PFSK-1 (cell line): ENCODE measurements around the gene FGB.

Source experiments
- FOXP2 ChIP-seq: optimal IDR thresholded peaks from 2 replicates; pipeline ENCODE3; 2011; ENCODE audit warnings: borderline replicate concordance, control low read depth, inconsistent platforms; ENCODE audit not compliant: insufficient read depth; ENCODE audit errors: extremely low read length, extremely low read depth
- POLR2AphosphoS5 ChIP-seq: IDR thresholded peaks from 2 replicates; pipeline ENCODE4 v1.6.1; 2012; ENCODE audit warnings: low read depth, mild to moderate bottlenecking, control low read depth, low read length, moderate library complexity
- REST ChIP-seq, 2 experiments: IDR thresholded peaks; 2 replicates each; pipeline versions ENCODE4 v1.6.1 to v1.8.0; 2011 to 2012; ENCODE audit warnings: low read depth in 2 of 2, low read length in 2 of 2, control low read depth in 1 of 2, inconsistent platforms in 1 of 2, mild to moderate bottlenecking in 1 of 2, moderate library complexity in 1 of 2; ENCODE audit not compliant: insufficient read depth in 1 of 2
- SIN3A ChIP-seq: IDR thresholded peaks from 2 replicates; pipeline ENCODE4 v1.6.1; 2012; ENCODE audit warnings: mild to moderate bottlenecking, low read length, moderate library complexity, borderline replicate concordance; ENCODE audit not compliant: insufficient read depth
- TAF1 ChIP-seq: IDR thresholded peaks from 2 replicates; pipeline ENCODE4 v1.6.1; 2012; ENCODE audit warnings: low read length, control low read depth, borderline replicate concordance; ENCODE audit not compliant: insufficient read depth

FGB gene

DNA sequence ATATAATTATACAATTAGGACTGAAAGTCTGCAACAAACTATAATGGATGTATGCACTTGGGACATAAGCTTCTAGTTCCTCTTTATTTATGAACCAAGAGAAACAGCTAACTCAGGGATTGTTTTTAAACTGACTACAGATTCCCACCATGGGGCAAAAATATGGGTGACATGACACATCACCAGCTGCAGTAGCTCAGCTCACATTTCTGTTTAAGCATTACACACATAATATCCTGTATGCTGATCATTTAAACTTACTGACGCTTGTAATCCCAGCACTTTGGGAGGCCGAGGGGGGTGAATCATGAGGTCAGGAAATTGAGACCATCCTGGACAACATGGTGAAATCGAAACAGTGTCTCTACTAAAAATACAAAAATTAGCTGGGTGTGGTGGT is 11.5 kb downstream of the FGB start:
- TF ChIP-seq TAF1 (no peak), REST (IDR thresholded peaks at IDR 0.05; ENCODE audit: insufficient read depth in 1 of 2, low read depth in 2 of 2, low read length in 2 of 2) (no peak), FOXP2 (no peak), POLR2AphosphoS5 (no peak), SIN3A (no peak)

GRCh38 chr4:154577324-154577723 is 14.5 kb downstream of the FGB start:
- TF ChIP-seq POLR2AphosphoS5 (no peak), REST (IDR thresholded peaks at IDR 0.05; ENCODE audit: insufficient read depth in 1 of 2, low read depth in 2 of 2, low read length in 2 of 2) (no peak), SIN3A (no peak), TAF1 (no peak), FOXP2 (no peak)

GRCh38 chr4:154578919-154579318 is 16.1 kb downstream of the FGB start:
- no peak for TF ChIP-seq TAF1
- TF ChIP-seq SIN3A = no peak
- no peak for TF ChIP-seq POLR2AphosphoS5
- TF ChIP-seq REST (IDR thresholded peaks at IDR 0.05; ENCODE audit: insufficient read depth in 1 of 2, low read depth in 2 of 2, low read length in 2 of 2) = no peak

DNA sequence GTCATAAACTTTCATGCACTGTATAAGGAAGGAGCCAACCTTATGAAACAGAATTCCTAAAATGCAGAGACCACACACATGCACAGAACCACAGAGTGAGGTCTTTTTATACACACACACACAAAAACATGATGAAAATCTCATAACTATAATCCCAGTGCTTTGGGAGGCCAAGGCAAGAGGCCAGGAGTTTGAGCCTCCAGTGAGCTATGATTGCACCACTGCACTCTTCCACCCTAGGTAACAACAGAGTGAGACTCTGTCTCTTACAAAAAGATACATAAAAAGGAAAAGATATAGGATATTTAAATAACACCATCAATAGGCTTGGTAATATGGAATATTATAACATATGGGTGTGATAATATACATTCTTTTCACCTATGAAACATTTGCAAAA is 17.1 kb downstream of the FGB start:
- TF ChIP-seq REST (IDR thresholded peaks at IDR 0.05; ENCODE audit: insufficient read depth in 1 of 2, low read depth in 2 of 2, low read length in 2 of 2) (no peak), SIN3A (no peak), FOXP2 (no peak), POLR2AphosphoS5 (no peak), TAF1 (no peak)

DNA sequence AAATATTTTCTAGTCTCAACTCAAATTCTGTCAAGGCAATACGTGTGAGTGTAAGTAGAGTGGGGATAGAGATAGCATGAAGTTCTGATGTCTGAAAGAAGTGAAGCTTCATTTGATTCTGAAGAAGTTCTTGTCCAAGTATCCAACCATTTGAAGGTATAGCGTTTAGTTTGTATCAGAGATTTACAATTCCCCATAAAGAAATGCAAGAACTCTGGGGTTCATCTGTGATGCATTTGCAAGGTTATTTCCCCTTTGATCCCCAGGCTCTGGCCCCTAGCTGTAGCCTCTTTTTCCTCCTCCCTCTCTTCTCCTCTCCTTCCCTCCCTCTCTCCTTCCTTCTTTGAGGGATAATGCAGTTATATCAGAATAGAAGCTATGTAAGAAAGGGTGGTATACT is 19.9 kb downstream of the FGB start:
- TF ChIP-seq TAF1 (no peak), SIN3A (no peak), POLR2AphosphoS5 (no peak), REST (IDR thresholded peaks at IDR 0.05; ENCODE audit: insufficient read depth in 1 of 2, low read depth in 2 of 2, low read length in 2 of 2) (no peak), FOXP2 (no peak)
